Activated naive CD4-positive, alpha-beta T cell treated with anti-CD3 and anti-CD28 coated beads for 36 hours (primary cell): ENCODE data around the gene CHST6. TPM values are rescaled to one million over a fixed set of nuclear protein-coding genes. Genes with fewer than 3 reads are reported as not detected.

Experiments
- CTCF ChIA-PET: fragments of 350-600 bp; sonication (Branson Sonifier 250); formaldehyde crosslinking; loops from one replicate; lab custom pipeline; 2021; ENCODE audit warnings: antibody characterized with exemption; lab: Charles Lee
- DNase-seq: peaks from one replicate; pipeline ENCODE4 v3.0.0-alpha.2; 2020
- H3K27ac Mint-ChIP-seq: one replicate; pipeline ENCODE4 v1.8.0; 2021; ENCODE audit warnings: mild to moderate bottlenecking, mixed read lengths
- H3K27me3 Mint-ChIP-seq: one replicate; pipeline ENCODE4 v1.8.0; 2021; ENCODE audit warnings: low read depth, mixed read lengths
- H3K36me3 Mint-ChIP-seq: one replicate; pipeline ENCODE4 v1.8.0; 2021; ENCODE audit warnings: low read depth, mixed read lengths
- H3K4me1 Mint-ChIP-seq: one replicate; pipeline ENCODE4 v1.8.0; 2021; ENCODE audit warnings: low read depth, mixed read lengths
- H3K4me3 Mint-ChIP-seq: one replicate; pipeline ENCODE4 v1.8.0; 2021; ENCODE audit warnings: mild to moderate bottlenecking, moderate library complexity, mixed read lengths
- H3K9me3 Mint-ChIP-seq: one replicate; pipeline ENCODE4 v1.8.0; 2021; ENCODE audit warnings: mixed read lengths
- intact Hi-C: fragments of 100-400 bp; cut with micrococcal nuclease; formaldehyde crosslinking; loops from one replicate; pipeline ENCODE4 v1.15.1; 2023
- total RNA-seq, 2 experiments: library from RNA; stranded (reverse); gene quantifications; one replicate each; pipeline ENCODE4 v1.2.3, GENCODE V29; 2021

The CHST6 gene
- total RNA-seq, 2 experiments from 2014 or later, result not detected

GRCh38 chr16:75423723-75424104, 71.5 kb downstream of the CHST6 start:
- Mint-ChIP-seq H3K9me3 (no peaks in the 10 kb centered on the region), H3K27ac (no peak overlapping the region), H3K36me3 (peaks cover 1% of the 10 kb centered on the region), H3K27me3 (no peaks in the 10 kb centered on the region), H3K4me1 (peaks cover 48% of the 10 kb centered on the region), H3K4me3 (no peak overlapping the region)
- CTCF ChIA-PET, result interaction anchor here (0.6 to 1.1 kb wide), 2 partner anchors 12 to 246 kb away, joined by 3 read pairs; no protein-coding TSS in a partner anchor
- DNase-seq, result no peak
- intact Hi-C loops, result no loop called here

Other genes with a start within 250 kb of the CHST6 start
- under 1 TPM; 0.67 to 0.81 TPM for gene BCAR1, start 243.8 kb downstream of the CHST6 start, total RNA-seq
- 10 to 100 TPM; 37.2 to 44.1 TPM for gene CFDP1, start 61.9 kb downstream of the CHST6 start, total RNA-seq
- gene TMEM170A, start 30.8 kb downstream of the CHST6 start, total RNA-seq, result 10 to 100 TPM; 18.8 to 19.0 TPM
- gene CHST5, start 40.7 kb upstream of the CHST6 start, total RNA-seq, result under 1 TPM in 1 of 2 experiments, not detected in 1; 0.10 TPM
- gene TMEM231, start 60.8 kb upstream of the CHST6 start, total RNA-seq, result 1 to 10 TPM; 4.5 to 5.4 TPM
- 10 to 100 TPM; 63.3 to 66.8 TPM for gene GABARAPL2, start 70.9 kb upstream of the CHST6 start, total RNA-seq
- gene ADAT1, start 127.8 kb upstream of the CHST6 start, total RNA-seq, result 10 to 100 TPM; 45.3 to 47.5 TPM
- gene KARS1, start 152.2 kb upstream of the CHST6 start, total RNA-seq, result 100 to 1,000 TPM; 371 to 385 TPM
- gene TERF2IP, start 152.3 kb upstream of the CHST6 start, total RNA-seq, result 10 to 100 TPM; 78.6 to 79.0 TPM
- not detected for gene CPHXL2, start 181.6 kb upstream of the CHST6 start, total RNA-seq
- gene DUXB, start 206.0 kb upstream of the CHST6 start, total RNA-seq, result not detected
- gene CPHXL, start 231.0 kb upstream of the CHST6 start, total RNA-seq, result not detected